HG02642 (cell line): ENCODE data around the gene C1orf185.
"Not testable (repeated sequence)": the region's sequence is repeated elsewhere in the genome, so short reads cannot be mapped to it uniquely, and the experiment has no call there.

Source experiments
- ATAC-seq: cut with Tn5 transposase; IDR thresholded peaks from one replicate; pipeline ENCODE4 v1.9.1; 2021; ENCODE audit warnings: mild to moderate bottlenecking; ENCODE audit not compliant: unreplicated experiment, poor library complexity

The C1orf185 gene

DNA sequence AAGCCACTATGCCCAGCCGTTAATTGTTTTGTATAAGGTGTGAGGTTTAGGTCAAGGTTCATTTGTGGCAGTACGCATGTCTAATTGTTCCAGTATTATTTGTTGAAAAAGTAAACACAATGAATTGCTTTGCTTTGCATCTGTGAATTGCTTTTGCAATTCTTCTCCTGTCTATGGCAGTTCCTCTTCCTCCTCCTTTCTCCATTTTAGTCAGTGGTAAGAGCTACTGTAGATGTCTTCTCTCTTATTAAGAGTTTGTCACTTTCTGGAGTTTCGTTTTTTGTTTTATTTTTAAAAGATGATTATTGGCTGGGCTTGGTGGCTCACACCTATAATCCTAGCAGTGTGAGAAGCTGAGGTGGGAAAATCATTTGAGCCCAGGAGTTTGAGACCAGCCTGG is 29.2 kb downstream of the C1orf185 start:
- ATAC-seq = no peak

DNA sequence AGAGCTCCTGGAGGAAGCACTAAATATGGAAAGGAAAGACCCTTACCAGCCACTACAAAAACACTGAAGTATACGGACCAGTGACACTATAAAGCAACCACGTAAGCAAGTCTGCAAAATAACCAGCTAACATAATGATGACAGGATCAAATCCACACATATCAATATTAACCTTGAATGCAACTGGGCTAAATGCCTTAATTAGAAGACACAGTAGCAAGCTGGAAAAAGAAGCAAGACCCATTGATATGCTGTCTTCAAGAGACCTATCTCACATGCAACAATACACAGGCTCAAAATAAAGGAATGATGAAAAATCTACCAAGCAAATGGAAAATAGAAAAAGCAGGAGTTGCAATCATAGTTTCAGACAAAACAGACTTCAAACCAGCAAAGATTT is 31.0 kb downstream of the C1orf185 start:
- ATAC-seq = no peak

DNA sequence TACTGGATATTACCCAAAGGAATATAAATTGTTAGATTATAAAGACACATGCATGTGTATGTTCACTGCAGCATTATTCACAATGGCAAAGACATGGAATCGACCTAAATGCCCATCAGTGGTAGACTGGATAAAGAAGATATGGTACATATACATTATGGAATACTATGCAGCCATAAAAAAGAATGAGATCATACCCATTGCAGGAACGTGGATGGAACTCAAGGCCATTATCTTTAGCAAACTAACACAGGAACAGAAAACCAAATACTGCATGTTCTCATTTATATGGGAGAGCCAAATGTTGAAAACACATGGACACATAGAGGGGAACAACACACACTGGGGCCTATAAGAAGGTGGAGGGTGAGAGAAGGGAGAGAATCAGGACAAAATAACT is 35.7 kb downstream of the C1orf185 start:
- ATAC-seq = not testable (repeated sequence)

DNA sequence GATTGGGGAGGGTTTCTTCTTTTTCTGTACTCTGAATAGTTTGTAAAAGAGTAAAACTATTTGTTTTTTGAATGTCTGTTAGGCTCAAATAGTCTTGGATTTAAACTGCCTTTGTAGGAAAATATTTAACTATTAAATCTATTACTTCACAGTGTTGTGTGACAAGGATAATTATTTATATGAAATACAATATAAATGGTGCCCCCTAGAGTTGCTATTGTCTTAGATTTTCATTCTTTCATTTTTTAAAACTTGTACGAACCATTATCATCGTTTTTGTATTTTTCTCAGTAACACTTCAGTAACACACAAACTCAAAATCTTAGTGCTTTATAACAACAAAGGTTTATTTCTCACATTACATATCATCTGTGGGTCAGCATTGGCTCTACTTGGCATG is 37.4 kb downstream of the C1orf185 start:
- no peak for ATAC-seq

DNA sequence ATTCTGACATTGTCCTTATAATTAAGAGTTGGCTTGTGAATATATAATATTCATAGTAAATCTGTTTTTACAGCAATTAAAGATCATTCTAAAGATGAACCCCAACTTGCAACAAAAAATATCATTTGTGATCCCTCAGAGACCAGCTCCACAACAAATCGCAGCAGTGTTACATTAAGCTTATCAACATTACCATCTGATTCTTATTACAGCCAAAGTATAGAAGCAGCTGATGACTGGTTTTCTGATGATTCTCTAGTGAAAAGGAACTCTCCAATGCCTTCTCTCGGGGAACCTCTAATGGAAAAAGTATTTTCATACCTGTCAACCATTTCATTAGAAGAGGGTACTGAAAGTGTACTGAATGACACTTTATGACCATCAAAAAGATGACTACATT is 45.4 kb downstream of the C1orf185 start:
- ATAC-seq = no peak

DNA sequence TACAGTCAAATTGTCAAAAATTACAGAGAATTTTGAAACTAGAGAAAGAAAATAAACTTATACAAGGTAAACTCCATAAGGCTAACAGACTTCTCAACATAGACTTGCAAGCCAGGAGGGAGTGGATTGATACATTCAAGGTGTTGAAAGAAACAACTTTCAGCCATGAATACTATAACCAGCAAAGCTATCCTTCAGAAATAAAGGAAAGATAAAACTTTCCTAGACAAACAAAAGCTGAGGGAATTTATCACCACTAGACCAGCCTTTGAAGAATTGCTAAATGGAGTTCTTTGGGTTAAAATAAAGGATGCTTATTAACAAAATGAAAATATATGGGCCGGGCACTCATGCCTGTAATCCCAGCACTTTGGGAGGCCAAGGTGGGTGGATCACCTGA is 52.7 kb downstream of the C1orf185 start:
- no peak for ATAC-seq

DNA sequence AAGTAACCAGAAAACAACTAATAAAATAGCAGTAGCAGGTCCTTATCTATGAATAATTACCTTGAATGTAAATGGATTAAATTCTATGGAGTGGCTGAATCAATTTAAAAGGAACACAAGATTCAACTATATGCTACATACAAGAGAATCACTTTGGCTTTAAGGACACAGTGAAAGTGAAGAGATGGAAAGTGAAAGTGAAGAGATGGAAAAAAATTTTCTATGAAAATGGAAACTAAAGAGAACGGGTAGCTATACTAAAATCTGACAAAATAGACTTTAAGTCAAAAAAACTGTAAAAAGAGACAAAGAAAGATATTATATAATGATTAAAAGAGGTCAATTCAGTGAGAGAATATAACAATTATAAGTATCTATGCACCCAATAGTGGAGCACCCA is 54.7 kb downstream of the C1orf185 start:
- ATAC-seq = no peak

DNA sequence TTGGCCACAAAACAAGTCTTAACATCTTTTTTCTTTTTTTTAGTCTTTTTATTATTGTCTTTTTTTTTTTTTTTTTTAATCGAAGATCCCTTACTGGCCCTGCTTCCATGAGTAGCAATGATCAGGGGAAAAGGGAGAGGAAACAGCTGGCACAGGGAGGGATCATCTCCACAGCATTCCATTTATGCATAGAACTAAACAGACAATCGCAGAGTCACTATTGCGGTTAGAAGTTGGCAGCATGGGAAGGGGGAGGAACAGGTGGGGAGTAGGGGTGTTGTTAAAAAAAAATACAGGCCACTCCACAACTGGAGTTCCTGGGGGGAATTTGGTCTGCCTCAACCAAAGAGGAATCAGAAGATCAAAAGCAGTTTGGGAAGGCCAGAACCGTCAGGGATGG is 55.4 kb downstream of the C1orf185 start:
- no peak for ATAC-seq

DNA sequence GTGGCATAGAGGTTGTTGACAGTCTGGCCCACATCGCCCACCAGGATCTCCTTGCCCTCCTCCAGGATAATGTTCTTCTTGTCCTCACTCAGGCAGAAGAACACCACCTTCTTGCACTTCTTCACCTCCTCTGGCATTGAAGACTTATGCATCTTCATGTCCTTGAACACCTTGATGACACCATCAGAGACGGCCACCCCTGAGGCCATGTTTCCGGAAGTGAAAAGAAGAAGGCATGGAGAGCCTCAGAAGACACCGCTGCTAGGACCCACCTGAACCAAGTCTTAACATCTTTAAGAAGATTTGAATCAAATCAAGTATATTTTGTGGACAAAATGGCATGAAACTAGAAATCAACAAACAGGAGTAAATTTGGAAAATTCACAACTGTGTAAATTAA is 56.2 kb downstream of the C1orf185 start:
- ATAC-seq = no peak

DNA sequence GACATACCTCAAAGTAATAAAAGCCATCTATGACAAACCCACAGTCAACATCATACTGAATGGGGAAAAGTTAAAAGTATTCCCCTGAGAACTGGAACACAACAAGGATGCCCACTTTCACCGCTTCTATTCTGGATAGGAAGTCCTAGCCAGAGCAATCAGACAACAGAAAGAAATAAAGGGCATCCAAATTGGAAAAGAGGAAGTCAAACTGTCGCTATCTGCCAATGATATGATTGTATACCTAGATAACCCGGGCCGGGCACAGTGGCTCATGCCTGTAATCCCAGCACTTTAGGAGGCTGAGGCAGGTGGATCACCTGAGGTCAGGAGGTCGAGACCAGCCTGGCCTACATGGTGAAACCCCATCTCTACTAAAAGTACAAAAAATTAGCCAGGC is 60.5 kb downstream of the C1orf185 start:
- not testable (repeated sequence) for ATAC-seq

DNA sequence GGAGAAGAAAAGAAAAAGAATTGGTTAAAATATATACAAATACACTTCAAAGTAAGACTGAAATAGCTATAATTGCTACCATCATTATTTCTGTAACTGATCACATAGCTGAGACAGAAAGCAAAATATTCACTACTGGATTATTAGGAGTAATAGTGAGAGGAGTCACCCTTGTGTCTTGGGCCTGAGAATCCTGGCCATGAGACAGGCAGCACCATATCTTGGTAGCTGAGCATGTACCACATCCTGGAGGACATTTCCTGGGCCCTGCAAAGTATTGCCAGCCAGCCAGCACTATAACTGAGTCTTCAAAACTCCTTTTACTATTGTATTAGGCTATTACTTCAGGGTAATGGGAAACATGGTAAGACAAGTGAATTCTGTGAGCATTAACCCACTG is 63.5 kb downstream of the C1orf185 start:
- ATAC-seq = no peak

DNA sequence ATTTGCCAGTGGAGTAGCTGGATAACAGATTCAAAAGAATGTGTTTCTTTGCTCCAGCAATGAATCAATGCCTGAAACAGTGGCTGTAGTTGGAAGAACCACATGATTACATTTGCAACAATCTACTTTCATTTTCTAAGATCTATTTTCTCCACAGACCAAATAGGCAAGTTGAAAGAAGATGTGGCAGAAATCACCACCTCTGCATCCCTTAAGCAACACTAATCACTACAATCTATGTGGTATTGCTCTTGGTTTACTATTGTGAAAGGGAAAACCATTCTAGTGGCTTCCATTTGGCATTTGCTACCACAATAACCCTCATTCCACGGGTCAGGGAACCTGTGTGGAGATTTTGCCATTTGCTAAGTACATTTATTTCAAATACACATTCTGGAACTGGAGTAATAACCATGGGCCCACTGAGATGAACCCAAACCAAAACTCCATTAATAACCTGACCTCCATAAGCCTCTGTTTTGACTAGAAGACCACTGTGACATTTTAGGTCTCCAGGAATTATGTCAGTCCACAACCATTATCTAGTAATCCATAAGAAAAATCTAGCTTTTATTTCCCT is 66.3 kb downstream of the C1orf185 start:
- ATAC-seq = no peak

DNA sequence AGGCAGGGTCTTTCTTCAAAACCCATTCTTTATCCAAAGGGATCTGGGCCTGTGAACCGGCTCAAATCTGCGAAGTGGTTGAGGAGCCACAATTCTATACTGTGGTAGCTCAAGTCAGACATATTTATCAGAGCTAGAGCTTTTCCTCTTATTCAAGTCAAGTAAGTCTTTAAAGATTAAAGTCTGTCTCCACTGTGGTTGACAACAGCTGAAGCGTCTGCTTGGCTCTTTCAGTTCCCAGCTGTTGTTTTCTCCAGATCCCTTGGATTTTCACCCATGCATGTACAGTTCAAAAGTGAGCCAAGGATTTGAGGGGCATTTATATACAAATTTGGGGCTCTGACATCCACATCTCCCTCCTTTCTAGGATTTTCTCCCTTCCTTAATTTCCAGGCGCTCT is 66.9 kb downstream of the C1orf185 start:
- no peak for ATAC-seq

DNA sequence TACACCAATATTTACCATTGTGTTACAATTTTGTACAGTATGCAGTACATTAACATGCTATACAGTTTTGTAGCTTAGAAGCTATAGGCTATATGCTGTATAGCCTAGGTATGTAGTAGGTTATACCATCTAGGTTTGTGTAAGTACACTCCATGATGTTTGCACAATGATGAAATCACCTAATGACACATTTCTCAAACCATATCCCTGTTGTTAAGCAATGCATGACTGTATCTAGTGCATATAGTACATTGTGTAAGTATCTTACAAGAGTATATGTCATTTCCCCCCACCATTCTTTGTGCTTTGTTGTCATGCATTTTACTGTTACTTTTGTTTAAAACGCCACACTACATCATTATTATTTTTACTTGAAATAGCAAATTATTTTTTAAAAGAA is 68.3 kb downstream of the C1orf185 start:
- ATAC-seq = no peak

DNA sequence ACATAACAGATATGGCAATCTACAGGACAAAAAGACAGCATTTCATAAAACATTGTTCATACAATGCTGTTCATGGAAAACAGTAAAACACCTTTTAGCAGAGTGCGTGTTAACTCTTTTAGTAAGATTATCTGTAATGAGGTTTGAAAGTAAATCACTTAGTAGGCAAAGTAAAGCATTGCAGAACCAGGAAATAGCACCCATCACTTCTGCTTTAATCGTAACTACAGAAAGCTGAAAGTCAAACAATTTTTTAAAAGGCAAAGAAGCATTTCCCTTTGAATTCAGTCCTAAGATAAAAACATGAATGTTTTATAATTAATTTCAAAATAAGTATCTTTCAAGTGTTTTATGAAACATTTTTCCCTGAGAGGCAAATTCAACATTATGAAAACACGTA is 70.8 kb downstream of the C1orf185 start:
- ATAC-seq = no peak

DNA sequence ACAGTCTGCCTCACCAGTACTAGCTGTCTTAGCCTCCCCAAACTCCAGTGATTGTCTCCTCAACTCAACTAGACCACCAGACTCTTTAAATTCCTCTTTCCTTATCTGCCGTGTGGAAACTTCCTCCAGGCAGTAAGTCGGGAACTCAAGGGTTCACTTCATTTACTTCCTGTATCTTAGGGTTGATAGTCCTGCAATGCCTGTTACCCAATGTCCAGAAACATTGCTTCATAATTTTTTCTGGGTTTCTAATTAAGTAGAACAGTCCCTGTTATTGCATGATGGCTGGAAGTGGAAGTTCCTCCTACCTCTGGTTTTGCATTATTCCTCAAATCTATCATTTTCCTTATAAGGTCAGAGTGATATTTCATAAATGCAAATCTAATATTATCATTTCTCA is 73.2 kb downstream of the C1orf185 start:
- no peak for ATAC-seq

DNA sequence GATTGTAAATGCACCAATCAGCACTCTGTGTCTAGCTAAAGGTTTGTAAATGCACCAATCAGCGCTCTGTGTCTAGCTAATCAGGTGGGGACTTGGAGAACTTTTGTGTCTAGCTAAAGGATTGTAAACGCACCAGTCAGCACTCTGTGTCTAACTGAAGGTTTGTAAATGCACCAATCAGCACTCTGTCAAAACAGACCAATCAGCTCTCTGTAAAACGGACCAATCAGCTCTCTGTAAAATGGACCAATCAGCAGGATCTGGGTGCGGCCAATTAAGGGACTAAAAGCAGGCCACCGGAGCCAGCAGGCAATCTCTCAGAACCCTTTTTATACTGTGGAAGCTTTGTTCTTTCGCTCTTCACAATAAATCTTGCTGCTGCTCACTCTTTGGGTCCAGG is 76.0 kb downstream of the C1orf185 start:
- ATAC-seq = not testable (repeated sequence)

DNA sequence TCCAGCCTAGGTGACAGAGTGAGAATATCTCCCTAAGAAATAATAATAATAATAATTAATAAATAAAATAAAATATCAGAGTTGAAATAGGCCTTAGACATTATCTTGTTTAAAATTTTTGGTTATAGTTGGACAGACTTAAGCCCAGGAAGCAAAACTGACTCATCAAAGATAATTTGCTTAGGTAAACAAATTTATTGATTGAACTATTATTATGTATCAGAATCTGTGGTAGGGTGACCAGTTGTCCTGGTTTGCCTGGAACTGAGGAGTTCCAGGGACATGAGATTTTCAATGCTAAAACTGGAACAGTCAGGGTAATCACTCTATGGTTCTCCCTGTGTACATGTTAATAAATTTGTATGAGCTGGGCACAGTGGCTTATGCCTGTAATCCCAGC is 86.2 kb downstream of the C1orf185 start:
- ATAC-seq = no peak

DNA sequence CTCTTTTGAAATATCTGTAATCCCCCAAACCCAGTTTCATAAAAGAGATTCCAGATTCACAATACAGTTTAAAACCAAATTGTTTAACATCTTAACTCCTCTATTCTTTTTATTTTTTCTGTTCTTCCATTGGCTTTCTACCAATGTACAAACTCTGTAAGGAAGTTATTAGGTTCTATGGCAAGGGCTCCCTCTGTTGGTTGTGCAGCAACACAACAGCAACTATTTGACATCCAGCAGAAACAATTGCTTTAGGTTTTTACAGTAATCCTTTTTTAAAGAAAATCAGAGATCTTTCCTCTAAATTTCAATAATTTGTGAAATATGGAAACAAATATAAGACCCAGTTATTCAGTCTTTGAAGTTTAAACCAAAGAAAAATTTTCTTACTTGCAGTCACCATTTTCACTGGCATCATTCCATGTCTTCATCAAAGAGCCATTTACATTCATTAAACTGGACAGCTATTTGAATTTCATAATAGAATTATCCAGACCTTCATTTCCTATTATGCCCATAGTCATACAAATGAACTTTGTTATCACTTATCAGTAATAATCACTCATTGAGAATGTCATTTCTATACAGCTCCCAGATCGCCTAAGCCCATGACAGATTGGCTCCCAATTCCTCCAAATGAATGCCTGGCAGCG is 87.5 kb downstream of the C1orf185 start:
- ATAC-seq = no peak

DNA sequence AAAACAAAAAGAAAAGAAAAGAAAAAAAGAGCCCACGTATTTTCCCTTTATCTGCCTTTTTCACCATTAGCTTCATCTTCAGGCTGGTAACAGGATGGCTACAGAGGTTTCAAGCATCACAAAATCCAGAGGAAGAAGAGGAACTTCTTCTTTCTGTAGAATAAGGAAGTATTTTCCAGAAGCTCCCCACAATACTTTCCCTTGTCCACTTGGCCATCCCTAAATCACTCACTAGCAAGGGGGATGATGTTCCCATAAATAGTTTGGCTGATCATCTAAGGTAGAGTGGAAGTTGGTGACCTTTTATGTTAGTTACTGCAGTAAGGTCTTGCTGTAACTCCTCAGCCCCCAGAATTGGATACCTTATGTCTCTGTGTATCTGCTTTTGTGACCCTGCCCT is 88.9 kb downstream of the C1orf185 start:
- no peak for ATAC-seq

DNA sequence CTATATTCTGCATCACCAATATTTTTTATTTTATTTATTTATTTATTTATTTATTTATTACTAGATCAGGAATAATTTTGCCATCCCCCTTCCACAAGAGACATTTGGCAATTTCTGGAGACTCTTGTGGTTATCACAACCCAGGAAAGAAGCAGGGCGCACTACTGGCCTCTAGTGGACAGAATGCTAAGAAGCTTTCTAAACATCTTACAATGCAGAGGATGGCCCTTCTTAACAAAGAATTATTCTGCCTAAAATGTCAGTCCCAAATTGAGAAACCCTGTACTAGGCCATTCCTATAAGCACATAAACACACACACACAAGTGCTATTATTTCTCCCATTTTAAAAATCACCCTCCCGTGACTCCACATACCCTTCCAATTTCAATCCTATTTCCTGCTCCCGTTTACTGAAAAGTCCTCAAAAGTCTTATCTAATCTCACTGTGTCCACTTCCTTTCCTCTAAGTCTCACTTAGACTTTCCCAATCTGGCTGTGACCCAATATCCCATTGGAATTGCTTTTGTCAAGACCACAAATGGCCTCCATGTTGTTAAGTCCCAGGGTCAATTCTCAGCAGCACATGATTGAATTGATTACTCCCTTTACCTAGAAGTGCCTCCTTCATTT is 90.3 kb downstream of the C1orf185 start:
- no peak for ATAC-seq

DNA sequence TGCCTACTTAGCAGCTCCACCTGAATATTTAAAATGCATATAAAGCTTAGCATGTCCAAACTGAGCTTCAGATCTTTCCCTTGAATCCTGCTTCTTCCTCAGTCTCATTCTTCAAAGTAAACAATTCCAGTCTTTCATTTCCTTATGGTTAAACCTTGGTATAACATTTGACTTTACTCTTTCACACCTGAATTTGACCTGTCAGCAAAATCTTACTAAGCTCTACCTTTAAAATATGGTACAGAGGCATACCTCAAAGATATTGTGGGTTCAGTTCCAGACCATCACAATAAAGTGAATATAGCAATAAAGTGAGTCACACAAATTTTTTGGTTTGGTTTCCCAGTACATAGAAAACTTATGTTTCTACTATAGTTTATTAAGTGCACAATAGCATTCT is 91.5 kb downstream of the C1orf185 start:
- no peak for ATAC-seq
